Measurements from ENCODE around the gene BTK.

Gene BTK

GRCh38 chrX:101370888-101371504 is 15.0 kb downstream of the BTK start:
- Histone ChIP-seq H3K79me2 (ENCODE audit: control insufficient read depth, low read length) (peaks cover 28% of the 10 kb centered on the region), H3K36me3 (ENCODE audit: control insufficient read depth, low read length) (peaks cover 74% of the 10 kb centered on the region), H3K27ac (ENCODE audit: low read depth, low read length) (peak overlapping the region; percentile 75), H3K4me3 (ENCODE audit: low read length) (peak overlapping the region; percentile 50), H3K4me2 (ENCODE audit: low read length) (peak overlapping the region; percentile 77), H3K27me3 (ENCODE audit: control insufficient read depth, low read length) (no peaks in the 10 kb centered on the region), H3K9me2 (replicated peaks; ENCODE audit: control insufficient read depth, low read length) (no peaks in the 10 kb centered on the region), H3K9me3 (ENCODE audit: control insufficient read depth, insufficient read depth, low read length) (no peaks in the 10 kb centered on the region), H3K4me1 (ENCODE audit: control insufficient read depth, low read length) (peaks cover 74% of the 10 kb centered on the region), H3F3A (ENCODE audit: control insufficient read depth, insufficient read depth) (peaks cover 19% of the 10 kb centered on the region), H4K20me1 (ENCODE audit: control insufficient read depth, insufficient read depth, low read depth, low read length) (no peaks in the 10 kb centered on the region)
- TF ChIP-seq CTCF (IDR thresholded peaks at IDR 0.05; ENCODE audit: low read depth, low read length, poor library complexity, severe bottlenecking) (no peak), EZH2phosphoT487 (IDR thresholded peaks at IDR 0.05; ENCODE audit: borderline replicate concordance, low read length) (no peak)

- Histone ChIP-seq H3K27me3 (ENCODE audit: control insufficient read depth, low read length) (no peaks in the 10 kb centered on the region), H4K20me1 (ENCODE audit: control insufficient read depth, insufficient read depth, low read depth, low read length) (no peaks in the 10 kb centered on the region), H3K9me2 (replicated peaks; ENCODE audit: control insufficient read depth, low read length) (no peaks in the 10 kb centered on the region), H3F3A (ENCODE audit: control insufficient read depth, insufficient read depth) (peaks cover 19% of the 10 kb centered on the region), H3K4me1 (ENCODE audit: control insufficient read depth, low read length) (peaks cover 63% of the 10 kb centered on the region), H3K4me3 (ENCODE audit: low read length) (peak overlapping the region; percentile 8; the same call in 1 of the 2 replicates), H3K4me2 (ENCODE audit: low read length) (peak overlapping the region; percentile 77), H3K27ac (ENCODE audit: low read depth, low read length) (peak overlapping the region; percentile 75), H3K36me3 (ENCODE audit: control insufficient read depth, low read length) (peaks cover 70% of the 10 kb centered on the region), H3K9me3 (ENCODE audit: control insufficient read depth, insufficient read depth, low read length) (no peaks in the 10 kb centered on the region), H3K79me2 (ENCODE audit: control insufficient read depth, low read length) (peaks cover 16% of the 10 kb centered on the region)
- TF ChIP-seq CTCF (IDR thresholded peaks at IDR 0.05; ENCODE audit: low read depth, low read length, poor library complexity, severe bottlenecking) (no peak), EZH2phosphoT487 (IDR thresholded peaks at IDR 0.05; ENCODE audit: borderline replicate concordance, low read length) (no peak)
Measured at GRCh38 chrX:101369687-101370086, 16.3 kb downstream of the BTK start.

GRCh38 chrX:101368800-101369199 is 17.2 kb downstream of the BTK start:
- Histone ChIP-seq H3K27ac (ENCODE audit: low read depth, low read length) (peak overlapping the region; percentile 75), H3F3A (ENCODE audit: control insufficient read depth, insufficient read depth) (peaks cover 19% of the 10 kb centered on the region), H3K27me3 (ENCODE audit: control insufficient read depth, low read length) (no peaks in the 10 kb centered on the region), H3K9me3 (ENCODE audit: control insufficient read depth, insufficient read depth, low read length) (no peaks in the 10 kb centered on the region), H3K36me3 (ENCODE audit: control insufficient read depth, low read length) (peaks cover 63% of the 10 kb centered on the region), H3K9me2 (replicated peaks; ENCODE audit: control insufficient read depth, low read length) (no peaks in the 10 kb centered on the region), H3K4me3 (ENCODE audit: low read length) (peak overlapping the region; percentile 56), H3K79me2 (ENCODE audit: control insufficient read depth, low read length) (peaks cover 12% of the 10 kb centered on the region), H3K4me2 (ENCODE audit: low read length) (peak overlapping the region; percentile 77), H4K20me1 (ENCODE audit: control insufficient read depth, insufficient read depth, low read depth, low read length) (no peaks in the 10 kb centered on the region), H3K4me1 (ENCODE audit: control insufficient read depth, low read length) (peaks cover 57% of the 10 kb centered on the region)
- TF ChIP-seq EZH2phosphoT487 (IDR thresholded peaks at IDR 0.05; ENCODE audit: borderline replicate concordance, low read length) (no peak), CTCF (IDR thresholded peaks at IDR 0.05; ENCODE audit: low read depth, low read length, poor library complexity, severe bottlenecking) (no peak)
